Colonic mucosa (tissue), 4 donors: ENCODE measurements around the gene FLVCR1. TPM values are rescaled to one million over a fixed set of nuclear protein-coding genes. Genes with fewer than 3 reads are reported as not detected.

ENCODE experiments used
- DNase-seq: peaks from one replicate; pipeline ENCODE4 v3.0.0-alpha.2; 2020
- H3K27ac ChIP-seq: fragments of 200-600 bp; one replicate; pipeline ENCODE4 v1.8.0; 2021
- H3K27me3 ChIP-seq: fragments of 200-600 bp; one replicate; pipeline ENCODE4 v1.8.0; 2021
- H3K36me3 ChIP-seq: fragments of 200-600 bp; one replicate; pipeline ENCODE4 v1.8.0; 2021
- H3K4me1 ChIP-seq: fragments of 200-600 bp; one replicate; pipeline ENCODE4 v1.8.0; 2021; ENCODE audit warnings: mild to moderate bottlenecking
- H3K4me3 ChIP-seq: fragments of 200-600 bp; one replicate; pipeline ENCODE4 v1.8.0; 2021
- H3K9ac ChIP-seq, 2 donors: one replicate each; pipeline ENCODE4 v1.7.0; 2013; ENCODE audit warnings: control low read depth in 2 of 2, low read depth in 2 of 2, low read length in 2 of 2
- H3K9me3 ChIP-seq: fragments of 200-600 bp; one replicate; pipeline ENCODE4 v1.8.0; 2021
- CTCF ChIP-seq: fragments of 200-600 bp; IDR thresholded peaks from one replicate; pipeline ENCODE4 v1.8.0; 2022; ENCODE audit warnings: antibody characterized with exemption, mild to moderate bottlenecking
- intact Hi-C: fragments of 100-400 bp; cut with DNase I; formaldehyde crosslinking; loops from one replicate; pipeline ENCODE4 v1.14.1; 2022
- total RNA-seq, 2 donors: library from RNA; stranded (reverse); fragmentation: NEBNext Ultra II Directional in 1 of 2; extraction: Animal tissue kit (Norgen Biotek cat#: 25700) in 1 of 2; gene quantifications; one replicate each; pipeline ENCODE4 v1.2.1, GENCODE V29; 2021
- donor health status: healthy.
- donor health status: DM: no; HTN: no; CAD: no.
- donor health status: DM: no; HTN: no; CAD: no.

The FLVCR1 gene
- total RNA-seq, 2 donors from 2014 or later = 8.8 to 12.6 TPM

- Histone ChIP-seq H3K9ac (no peak overlapping the region), H3K27me3 (no peaks in the 10 kb centered on the region), H3K9me3 (no peaks in the 10 kb centered on the region), H3K27ac (no peak overlapping the region), H3K4me1 (no peaks in the 10 kb centered on the region), H3K36me3 (no peaks in the 10 kb centered on the region), H3K4me3 (no peak overlapping the region)
- no peak for DNase-seq
- TF ChIP-seq CTCF = no peak
- intact Hi-C loops = no loop called here
These were observed 70.5 kb downstream of the FLVCR1 start for GRCh38 chr1:212928323-212929291.

- Histone ChIP-seq H3K9ac (no peak overlapping the region), H3K9me3 (no peaks in the 10 kb centered on the region), H3K27ac (no peak overlapping the region), H3K27me3 (no peaks in the 10 kb centered on the region), H3K4me3 (no peak overlapping the region), H3K4me1 (no peaks in the 10 kb centered on the region), H3K36me3 (no peaks in the 10 kb centered on the region)
- DNase-seq = no peak
- TF ChIP-seq CTCF = no peak
- intact Hi-C loops = no loop called here
These were observed 73.1 kb downstream of the FLVCR1 start for GRCh38 chr1:212930986-212931678.

- Histone ChIP-seq H3K9ac (no peak overlapping the region), H3K27me3 (no peaks in the 10 kb centered on the region), H3K27ac (no peak overlapping the region), H3K4me1 (no peaks in the 10 kb centered on the region), H3K9me3 (no peaks in the 10 kb centered on the region), H3K4me3 (no peak overlapping the region), H3K36me3 (no peaks in the 10 kb centered on the region)
- no peak for DNase-seq
- intact Hi-C loops = no loop called here
- TF ChIP-seq CTCF = no peak
These were observed 75.9 kb downstream of the FLVCR1 start for GRCh38 chr1:212933815-212934471.

- Histone ChIP-seq H3K9me3 (no peaks in the 10 kb centered on the region), H3K4me3 (no peak overlapping the region), H3K9ac (no peak overlapping the region), H3K27me3 (no peaks in the 10 kb centered on the region), H3K36me3 (no peaks in the 10 kb centered on the region), H3K4me1 (no peaks in the 10 kb centered on the region), H3K27ac (no peak overlapping the region)
- DNase-seq = no peak
- intact Hi-C loops = no loop called here
- no peak for TF ChIP-seq CTCF
These were observed 77.4 kb downstream of the FLVCR1 start for GRCh38 chr1:212935387-212935981.

GRCh38 chr1:212937034-212937433 is 79.0 kb downstream of the FLVCR1 start:
- intact Hi-C loops = no loop called here
- Histone ChIP-seq H3K4me1 (no peaks in the 10 kb centered on the region), H3K4me3 (no peak overlapping the region), H3K36me3 (no peaks in the 10 kb centered on the region), H3K9me3 (no peaks in the 10 kb centered on the region), H3K9ac (no peak overlapping the region), H3K27me3 (no peaks in the 10 kb centered on the region), H3K27ac (no peak overlapping the region)
- no peak for DNase-seq
- no peak for TF ChIP-seq CTCF
